ENCODE data around the gene RET. TPM values are rescaled to one million over a fixed set of nuclear protein-coding genes. Genes with fewer than 3 reads are reported as not detected.

Gene RET
- total and polyA plus RNA-seq, 7 donors = 1.8 to 6.5 (median 3.9) TPM; not detected in 2

DNA sequence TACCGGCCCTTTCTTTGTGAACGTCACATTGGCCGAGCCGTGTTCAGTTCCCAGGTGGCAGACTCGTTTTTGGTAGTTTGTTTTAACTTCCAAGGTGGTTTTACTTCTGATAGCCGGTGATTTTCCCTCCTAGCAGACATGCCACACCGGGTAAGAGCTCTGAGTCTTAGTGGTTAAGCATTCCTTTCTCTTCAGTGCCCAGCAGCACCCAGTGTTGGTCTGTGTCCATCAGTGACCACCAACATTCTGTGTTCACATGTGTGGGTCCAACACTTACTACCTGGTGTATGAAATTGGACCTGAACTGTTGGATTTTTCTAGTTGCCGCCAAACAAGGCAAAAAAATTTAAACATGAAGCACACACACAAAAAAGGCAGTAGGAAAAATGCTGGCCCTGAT, 51.5 kb downstream of the RET start:
- no peaks in the 10 kb centered on the region for H3K9me3 ChIP-seq
- DNase-seq = no peak
- no peak for TF ChIP-seq CTCF (IDR thresholded peaks at IDR 0.05)
- TF ChIP-seq POLR2AphosphoS5 (IDR thresholded peaks at IDR 0.05) = no peak
- TF ChIP-seq EP300 (IDR thresholded peaks at IDR 0.05) = no peak
- no peak for TF ChIP-seq POLR2A (IDR thresholded peaks at IDR 0.05)
- no peaks in the 10 kb centered on the region for H3K27me3 ChIP-seq
- WGBS, 2 donors = 81 to 86% methylated on average over 8 of the region's 8 CpGs
- H3K4me1 ChIP-seq = no peaks in the 10 kb centered on the region
- no peak overlapping the region for H3K27ac ChIP-seq
- no peak overlapping the region for H3K4me3 ChIP-seq
- no peaks in the 10 kb centered on the region for H3K36me3 ChIP-seq
- intact Hi-C loops (cut with DNase I) = no loop called here

GRCh38 chr10:43128958-43129706, 52.3 kb downstream of the RET start:
- H3K4me1 ChIP-seq = no peaks in the 10 kb centered on the region
- no peak for DNase-seq
- H3K27ac ChIP-seq = peak overlapping the region in 1 of 4 donors; percentile 29
- no peaks in the 10 kb centered on the region for H3K9me3 ChIP-seq
- 77 to 89% methylated on average over 6 of the region's 6 CpGs for WGBS, 2 donors
- H3K4me3 ChIP-seq = no peak overlapping the region
- no peak for TF ChIP-seq POLR2A (IDR thresholded peaks at IDR 0.05)
- TF ChIP-seq POLR2AphosphoS5 (IDR thresholded peaks at IDR 0.05) = peak in 1 of 4 donors; percentile 58
- no peak for TF ChIP-seq CTCF (IDR thresholded peaks at IDR 0.05)
- TF ChIP-seq EP300 (IDR thresholded peaks at IDR 0.05) = no peak
- no peaks in the 10 kb centered on the region for H3K27me3 ChIP-seq
- no peaks in the 10 kb centered on the region for H3K36me3 ChIP-seq
- intact Hi-C loops (cut with DNase I) = no loop called here

DNA sequence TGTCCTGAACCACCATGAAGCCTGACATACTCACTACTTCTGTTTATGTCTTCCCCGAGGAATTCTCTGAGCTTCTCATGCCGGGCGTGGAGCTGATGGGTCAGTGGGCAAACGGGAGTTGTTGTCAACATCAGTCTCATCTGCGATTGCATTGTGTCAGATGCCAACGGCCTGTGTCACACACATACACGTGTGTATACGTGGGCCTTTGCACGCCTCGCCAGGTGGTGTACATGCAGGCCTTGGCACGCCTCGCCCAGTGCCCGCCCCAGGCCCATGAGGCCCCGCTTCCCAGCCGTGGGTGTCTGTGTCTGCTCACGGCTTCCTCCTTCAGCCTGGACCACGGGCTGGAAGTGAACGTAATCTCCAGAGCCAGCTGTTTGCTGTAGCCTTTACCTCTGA, 53.9 kb downstream of the RET start:
- no peak for DNase-seq
- no peaks in the 10 kb centered on the region for H3K9me3 ChIP-seq
- intact Hi-C loops (cut with DNase I) = loop anchor here (10.0 kb wide), 1 partner anchor 264 kb away; no protein-coding TSS in a partner anchor
- no peak for TF ChIP-seq CTCF (IDR thresholded peaks at IDR 0.05)
- no peak for TF ChIP-seq EP300 (IDR thresholded peaks at IDR 0.05)
- H3K36me3 ChIP-seq = no peaks in the 10 kb centered on the region
- no peaks in the 10 kb centered on the region for H3K27me3 ChIP-seq
- H3K4me3 ChIP-seq = no peak overlapping the region
- WGBS, 2 donors = 48 to 79% methylated on average over 18 of the region's 18 CpGs
- no peaks in the 10 kb centered on the region for H3K4me1 ChIP-seq
- H3K27ac ChIP-seq = no peak overlapping the region

DNA sequence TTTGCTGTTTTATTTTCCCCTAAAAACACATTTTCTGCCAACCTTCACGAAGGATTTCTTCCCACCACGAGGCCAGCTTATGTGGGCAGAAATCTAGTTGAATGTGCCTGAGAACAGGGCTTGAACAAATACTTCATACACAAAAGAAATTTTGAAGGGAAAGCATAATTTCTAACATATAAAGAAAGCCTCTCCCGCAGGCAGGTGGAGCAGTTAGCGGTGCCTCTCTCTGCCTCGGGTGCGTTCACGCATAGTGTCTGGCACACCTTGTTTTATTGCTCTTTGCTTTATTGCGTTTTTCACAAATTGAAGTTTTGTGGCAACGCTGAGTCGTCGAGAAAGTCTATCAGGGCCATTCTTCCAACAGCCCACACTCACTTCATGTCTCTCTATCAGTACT, 54.4 kb downstream of the RET start:
- DNase-seq = no peak
- no peak overlapping the region for H3K4me3 ChIP-seq
- peaks cover 0 to 1% (median 0%) of the 10 kb centered on the region in 4 donors for H3K4me1 ChIP-seq
- no peaks in the 10 kb centered on the region for H3K36me3 ChIP-seq
- no peaks in the 10 kb centered on the region for H3K27me3 ChIP-seq
- intact Hi-C loops (cut with DNase I) = loop anchor here (10.0 kb wide), 1 partner anchor 264 kb away; no protein-coding TSS in a partner anchor
- H3K9me3 ChIP-seq = no peaks in the 10 kb centered on the region
- no peak overlapping the region for H3K27ac ChIP-seq
- TF ChIP-seq POLR2AphosphoS5 (IDR thresholded peaks at IDR 0.05) = no peak
- TF ChIP-seq CTCF (IDR thresholded peaks at IDR 0.05) = no peak
- TF ChIP-seq POLR2A (IDR thresholded peaks at IDR 0.05) = no peak
- no peak for TF ChIP-seq EP300 (IDR thresholded peaks at IDR 0.05)
- WGBS, 2 donors = 21 to 68% methylated on average over 11 of the region's 11 CpGs

Data from sigmoid colon (tissue), 7 donors.